SK-N-MC (cell line): ENCODE measurements around the gene MAPRE3.

Experiments used
- DNase-seq: peaks from one replicate; pipeline ENCODE4 v3.0.0-alpha.2; 2011; ENCODE audit warnings: low read depth, low spot score
- H3K27ac ChIP-seq: fragments of 200-600 bp; sonication (generic); 2 replicates; pipeline ENCODE4 v1.5.1; 2016; ENCODE audit warnings: mixed run types
- H3K36me3 ChIP-seq: fragments of 200-600 bp; sonication (generic); 2 replicates; pipeline ENCODE4 v1.6.1; 2017; ENCODE audit warnings: antibody characterized with exemption, low read length, mixed read lengths; ENCODE audit not compliant: insufficient read depth
- H3K4me3 ChIP-seq: fragments of 200-600 bp; sonication (generic); 2 replicates; pipeline ENCODE4 v1.5.1; 2016
- H3K9ac ChIP-seq: fragments of 200-600 bp; sonication (generic); 2 replicates; pipeline ENCODE4 v1.8.0; 2017; ENCODE audit warnings: mixed run types, mixed read lengths; ENCODE audit not compliant: insufficient read length
- H3K9me3 ChIP-seq: fragments of 200-600 bp; sonication (generic); 2 replicates; pipeline ENCODE4 v1.6.1; 2017; ENCODE audit warnings: low read depth, mild to moderate bottlenecking, antibody characterized with exemption, low read length, moderate library complexity, mixed read lengths
- EZH2 ChIP-seq: fragments of 200-600 bp; sonication (generic); IDR thresholded peaks from one replicate; pipeline ENCODE4 v1.6.1; 2017; ENCODE audit warnings: antibody characterized with exemption
- FOXP2 ChIP-seq: optimal IDR thresholded peaks from 2 replicates; pipeline ENCODE3; 2011; ENCODE audit warnings: mild to moderate bottlenecking, moderate library complexity; ENCODE audit not compliant: insufficient read depth; ENCODE audit errors: extremely low read length, control extremely low read depth
- POLR2AphosphoS5 ChIP-seq: IDR thresholded peaks from 2 replicates; pipeline ENCODE4 v1.6.1; 2012; ENCODE audit warnings: mild to moderate bottlenecking, low read depth, low read length, borderline replicate concordance

Gene MAPRE3

GRCh38 chr2:27021253-27022049, 51.0 kb downstream of the MAPRE3 start:
- no peak for TF ChIP-seq FOXP2
- no peak for TF ChIP-seq POLR2AphosphoS5
- TF ChIP-seq EZH2 = no peak
- Histone ChIP-seq H3K4me3 (no peak overlapping the region), H3K9ac (no peak overlapping the region), H3K9me3 (no peaks in the 10 kb centered on the region), H3K27ac (no peak overlapping the region), H3K36me3 (no peaks in the 10 kb centered on the region)
- DNase-seq = no peak

GRCh38 chr2:27023740-27024139, 53.3 kb downstream of the MAPRE3 start:
- TF ChIP-seq FOXP2 (no peak), EZH2 (no peak), POLR2AphosphoS5 (no peak)
- no peak for DNase-seq
- Histone ChIP-seq H3K36me3 (no peaks in the 10 kb centered on the region), H3K27ac (no peak overlapping the region), H3K9ac (no peak overlapping the region), H3K4me3 (no peak overlapping the region), H3K9me3 (no peaks in the 10 kb centered on the region)

- Histone ChIP-seq H3K4me3 (no peak overlapping the region), H3K27ac (no peak overlapping the region), H3K9ac (no peak overlapping the region), H3K36me3 (no peaks in the 10 kb centered on the region), H3K9me3 (no peaks in the 10 kb centered on the region)
- TF ChIP-seq POLR2AphosphoS5 (no peak), FOXP2 (no peak), EZH2 (no peak)
- DNase-seq = no peak
Measured at GRCh38 chr2:27024188-27024587, 53.8 kb downstream of the MAPRE3 start.

- H3K4me3 ChIP-seq = no peak overlapping the region
- TF ChIP-seq EZH2 = no peak
- TF ChIP-seq FOXP2 = no peak
- no peak for TF ChIP-seq POLR2AphosphoS5
- no peak for DNase-seq
- no peak overlapping the region for H3K9ac ChIP-seq
- no peaks in the 10 kb centered on the region for H3K36me3 ChIP-seq
- no peaks in the 10 kb centered on the region for H3K9me3 ChIP-seq
- no peak overlapping the region for H3K27ac ChIP-seq
Measured at GRCh38 chr2:27024812-27025211, 54.4 kb downstream of the MAPRE3 start.

GRCh38 chr2:27025281-27025800, 54.9 kb downstream of the MAPRE3 start:
- Histone ChIP-seq H3K9me3 (no peaks in the 10 kb centered on the region), H3K4me3 (no peak overlapping the region), H3K36me3 (no peaks in the 10 kb centered on the region), H3K9ac (no peak overlapping the region), H3K27ac (no peak overlapping the region)
- no peak for DNase-seq
- TF ChIP-seq POLR2AphosphoS5 (no peak), EZH2 (no peak), FOXP2 (no peak)

GRCh38 chr2:27025861-27026851, 55.7 kb downstream of the MAPRE3 start:
- TF ChIP-seq EZH2 (no peak), POLR2AphosphoS5 (no peak), FOXP2 (no peak)
- H3K36me3 ChIP-seq = no peaks in the 10 kb centered on the region
- H3K9me3 ChIP-seq = no peaks in the 10 kb centered on the region
- DNase-seq = no peak
- no peak overlapping the region for H3K4me3 ChIP-seq
- H3K27ac ChIP-seq = no peak overlapping the region
- H3K9ac ChIP-seq = no peak overlapping the region

- DNase-seq = no peak
- no peak for TF ChIP-seq POLR2AphosphoS5
- TF ChIP-seq FOXP2 = no peak
- no peak for TF ChIP-seq EZH2
- Histone ChIP-seq H3K9ac (no peak overlapping the region), H3K27ac (no peak overlapping the region), H3K9me3 (no peaks in the 10 kb centered on the region), H3K36me3 (no peaks in the 10 kb centered on the region), H3K4me3 (no peak overlapping the region)
Measured at GRCh38 chr2:27027211-27027651, 56.8 kb downstream of the MAPRE3 start.

- Histone ChIP-seq H3K9me3 (no peaks in the 10 kb centered on the region), H3K27ac (no peak overlapping the region), H3K36me3 (no peaks in the 10 kb centered on the region), H3K4me3 (no peak overlapping the region), H3K9ac (no peak overlapping the region)
- TF ChIP-seq POLR2AphosphoS5 (no peak), FOXP2 (no peak), EZH2 (no peak)
- DNase-seq = no peak
Measured at GRCh38 chr2:27029051-27029450, 58.6 kb downstream of the MAPRE3 start.
